ENCODE measurements around the gene KCTD10.
"Not testable (repeated sequence)": the region's sequence is repeated elsewhere in the genome, so short reads cannot be mapped to it uniquely, and the experiment has no call there.

The KCTD10 gene

DNA sequence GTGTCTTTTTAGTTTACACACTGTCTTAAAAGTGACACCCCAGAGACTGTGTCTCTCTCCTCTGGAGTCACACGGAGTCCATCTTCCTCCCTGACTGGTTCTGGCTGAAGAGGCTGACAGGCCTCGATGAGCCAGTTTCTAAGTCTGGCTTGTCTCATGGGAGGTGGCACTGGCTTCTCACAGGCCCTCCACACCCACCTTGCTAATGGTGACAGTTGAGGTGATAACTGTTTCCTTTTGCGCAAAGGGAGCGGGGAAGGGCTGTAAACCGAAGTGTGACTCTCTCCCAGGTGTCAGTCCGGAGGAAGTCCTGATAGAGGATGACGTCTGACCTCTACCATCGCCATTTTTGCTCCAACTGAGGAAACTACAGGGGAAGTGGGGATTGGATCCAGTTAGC lies 30.2 kb downstream of the KCTD10 start:
- no peak for DNase-seq

GRCh38 chr12:109445191-109445609 lies 31.9 kb downstream of the KCTD10 start:
- no peak for DNase-seq

- DNase-seq: no peak
Observed at GRCh38 chr12:109444259-109444658, 32.8 kb downstream of the KCTD10 start.

GRCh38 chr12:109443794-109444193 lies 33.3 kb downstream of the KCTD10 start:
- no peak for DNase-seq

DNA sequence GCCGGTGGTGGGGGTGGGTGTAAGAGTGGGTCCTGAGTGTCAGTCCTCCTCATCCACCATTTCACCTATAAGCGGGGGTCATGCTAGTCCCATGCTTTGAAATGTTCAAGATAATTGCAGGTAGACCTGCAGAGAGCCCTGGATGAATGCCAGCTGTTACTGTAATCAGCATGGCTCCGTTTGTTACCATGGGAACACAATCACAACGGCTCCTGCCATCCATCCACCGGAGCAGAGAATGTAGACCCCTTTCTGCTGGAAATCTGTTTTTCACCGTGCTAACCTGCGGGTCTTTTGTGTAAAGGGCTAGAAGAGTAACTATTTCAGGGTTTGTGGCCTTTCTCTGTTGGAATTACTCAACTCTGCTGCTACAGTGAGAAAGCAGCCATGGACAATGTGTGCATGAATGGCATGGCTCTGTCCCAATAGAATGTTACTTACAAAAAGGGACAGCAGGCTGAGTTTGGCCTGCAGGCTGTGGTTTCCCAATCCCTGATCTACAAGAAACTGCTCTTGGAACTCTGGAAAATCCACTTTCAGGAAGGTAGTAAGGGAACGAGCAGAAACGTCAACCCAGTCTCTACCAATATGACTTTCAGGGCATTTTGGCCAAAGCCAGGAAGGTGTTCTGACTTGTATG lies 36.1 kb downstream of the KCTD10 start:
- DNase-seq: no peak

DNA sequence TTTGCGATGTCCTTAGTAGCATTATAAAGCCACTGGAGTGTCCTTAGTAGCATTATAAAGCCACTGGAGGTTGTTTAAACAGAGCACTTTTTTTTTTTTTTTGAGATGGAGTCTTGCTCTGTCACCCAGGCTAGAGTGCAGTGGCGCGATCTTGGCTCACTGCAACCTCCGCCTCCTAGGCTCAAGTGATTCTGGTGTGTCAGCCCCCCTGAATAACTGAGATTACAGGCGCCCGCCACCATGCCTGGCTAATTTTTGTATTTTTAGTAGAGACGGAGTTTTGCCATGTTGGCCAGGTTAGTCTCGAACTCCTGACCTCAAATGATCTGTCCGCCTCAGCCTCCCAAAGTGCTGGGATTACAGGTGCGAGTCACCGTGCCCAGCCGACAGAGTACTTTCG lies 37.1 kb downstream of the KCTD10 start:
- DNase-seq: not testable (repeated sequence)

GRCh38 chr12:109439181-109439580 lies 37.9 kb downstream of the KCTD10 start:
- no peak for DNase-seq

GRCh38 chr12:109436188-109436560 lies 40.9 kb downstream of the KCTD10 start:
- DNase-seq: no peak

DNA sequence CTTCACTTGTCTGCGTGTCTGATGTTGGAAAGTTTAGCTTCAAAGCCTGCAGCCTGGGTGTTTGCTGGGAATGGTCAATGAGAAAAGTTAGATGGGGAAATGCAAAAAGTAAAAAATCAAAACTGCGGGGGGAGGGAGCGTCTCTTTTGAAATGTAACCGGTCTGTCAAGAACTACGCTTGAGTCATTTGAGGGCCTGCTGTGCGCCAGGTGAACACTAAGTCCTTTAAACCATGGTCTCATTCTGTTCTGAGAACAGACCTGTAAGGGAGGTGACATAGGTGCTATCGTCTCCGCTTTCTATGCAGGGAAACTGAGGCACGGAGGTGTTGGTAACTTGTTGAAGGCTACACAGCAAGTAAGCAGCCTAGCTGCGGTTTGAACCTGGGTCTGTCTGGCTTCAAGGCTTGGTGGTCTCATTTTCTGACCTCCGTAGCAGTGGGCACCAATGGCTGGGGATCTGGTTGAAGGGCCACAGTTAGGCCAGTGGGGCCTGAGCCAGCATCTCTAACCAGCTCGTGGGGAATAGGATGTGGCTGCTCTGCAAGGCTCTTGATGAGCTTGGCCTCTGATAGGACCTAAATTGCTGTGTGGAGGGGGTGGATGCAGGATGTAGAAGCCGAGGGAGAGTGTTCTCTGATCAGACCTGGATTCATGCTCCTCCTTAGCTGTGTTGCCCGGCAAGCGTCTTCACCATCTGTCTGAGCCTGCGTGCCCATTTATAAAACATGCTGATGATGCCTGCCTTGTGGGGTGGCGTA lies 41.5 kb downstream of the KCTD10 start:
- no peak for DNase-seq

GRCh38 chr12:109434582-109434981 lies 42.5 kb downstream of the KCTD10 start:
- DNase-seq: no peak

DNA sequence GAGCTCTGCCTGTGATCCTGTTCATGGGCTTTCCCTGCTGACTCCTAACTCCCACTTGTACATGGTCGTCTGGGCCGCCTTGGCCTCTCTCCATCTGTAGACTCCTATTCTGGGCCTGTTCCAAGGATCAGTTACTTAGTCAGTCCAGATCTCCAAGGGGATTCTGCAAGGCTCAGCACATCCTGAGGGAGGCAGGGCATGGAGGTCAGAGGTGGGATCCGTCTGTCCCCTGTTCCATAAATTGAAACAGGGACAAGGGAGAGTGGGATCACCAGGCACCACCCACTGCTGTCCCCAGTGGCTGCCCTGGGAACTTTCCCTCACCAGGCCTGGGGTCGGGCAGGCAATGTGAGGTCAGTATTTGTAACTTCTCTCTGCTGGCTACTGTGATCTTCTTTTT lies 43.5 kb downstream of the KCTD10 start:
- no peak for DNase-seq

DNA sequence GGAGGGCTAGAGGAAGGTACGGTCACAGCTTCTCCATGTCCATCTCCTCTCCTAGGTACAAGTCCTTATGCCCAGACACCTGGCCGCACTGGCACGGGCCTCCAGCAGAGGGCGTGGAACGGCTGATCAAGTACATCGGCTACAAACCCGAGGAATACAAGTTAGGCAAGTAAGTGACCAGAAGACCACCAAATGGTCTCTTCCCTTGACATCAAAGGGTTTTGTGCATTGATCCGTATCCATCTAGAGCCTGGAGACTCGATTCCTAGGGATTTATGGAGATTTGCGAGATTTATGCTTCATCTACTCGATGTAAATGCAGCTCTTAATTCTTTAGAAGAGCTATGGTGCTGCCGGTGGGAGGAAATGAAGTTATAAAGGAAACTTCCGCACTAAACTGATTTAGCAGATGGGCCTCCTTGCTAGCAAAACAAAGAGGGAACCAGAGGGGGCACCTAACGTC lies 44.2 kb downstream of the KCTD10 start:
- DNase-seq: peak in 1 of 2 donors; percentile 46

- DNase-seq: no peak
Observed at GRCh38 chr12:109432431-109432830, 44.7 kb downstream of the KCTD10 start.

DNA sequence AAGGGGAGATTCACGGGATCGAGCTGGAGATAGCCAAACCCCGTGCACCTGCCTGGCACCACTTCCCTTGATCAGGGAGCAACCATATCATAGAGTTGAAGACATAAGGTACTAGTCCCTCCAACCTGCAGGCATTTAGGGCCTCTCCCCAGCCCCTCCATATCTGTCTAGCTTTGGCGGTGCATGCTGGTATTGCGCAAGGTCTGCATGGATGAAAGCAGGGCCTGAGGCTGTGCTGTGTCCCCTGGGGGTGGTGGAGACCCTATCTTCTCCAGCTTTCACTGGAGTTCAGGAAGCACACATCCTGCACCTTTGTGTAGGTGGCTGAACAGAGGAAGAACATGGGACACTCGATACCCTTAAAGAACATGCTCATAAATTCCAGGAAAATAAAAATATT lies 46.9 kb downstream of the KCTD10 start:
- DNase-seq: no peak

GRCh38 chr12:109428804-109429203 lies 48.3 kb downstream of the KCTD10 start:
- DNase-seq: not testable (repeated sequence)

GRCh38 chr12:109428037-109428629 lies 49.0 kb downstream of the KCTD10 start:
- DNase-seq: peak; percentile 66 to 67

- DNase-seq: no peak
Observed at GRCh38 chr12:109423392-109423791, 53.7 kb downstream of the KCTD10 start.

- no peak for DNase-seq
Observed at GRCh38 chr12:109422251-109422650, 54.8 kb downstream of the KCTD10 start.

DNA sequence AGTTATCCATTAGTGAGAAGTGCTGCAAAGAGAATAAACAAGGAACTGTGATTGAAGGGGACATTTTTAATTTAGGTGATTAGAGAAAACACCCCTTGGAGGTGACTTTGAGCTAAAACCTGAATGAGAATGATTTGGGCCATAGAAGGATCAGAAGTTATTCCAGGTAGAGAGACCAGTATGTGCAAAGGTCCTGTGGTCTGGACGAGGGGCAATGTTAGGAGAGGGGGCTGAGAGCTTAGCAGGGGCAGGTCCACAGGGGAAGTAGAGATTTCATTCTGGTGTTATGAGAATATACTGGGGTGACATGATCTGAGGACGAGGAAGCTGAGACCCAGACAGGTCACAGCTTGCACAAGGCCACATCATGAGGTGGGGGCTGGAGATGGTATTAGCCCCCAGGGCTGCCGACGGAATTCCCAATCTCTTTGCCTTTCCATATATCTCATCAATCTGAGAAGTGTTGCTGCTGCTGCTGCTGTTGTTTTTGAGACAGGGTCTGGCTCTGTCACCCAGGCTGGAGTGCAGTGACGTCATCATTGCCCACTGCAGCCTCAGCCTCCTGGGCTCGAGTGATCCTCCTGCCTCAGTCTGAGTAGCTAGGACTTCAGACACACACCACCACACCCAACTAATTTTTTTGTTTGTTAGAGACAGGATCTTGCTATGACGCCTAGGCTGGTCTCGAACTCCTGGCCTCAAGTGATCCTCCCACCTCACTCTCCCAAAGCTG lies 55.6 kb downstream of the KCTD10 start:
- DNase-seq: no peak

DNA sequence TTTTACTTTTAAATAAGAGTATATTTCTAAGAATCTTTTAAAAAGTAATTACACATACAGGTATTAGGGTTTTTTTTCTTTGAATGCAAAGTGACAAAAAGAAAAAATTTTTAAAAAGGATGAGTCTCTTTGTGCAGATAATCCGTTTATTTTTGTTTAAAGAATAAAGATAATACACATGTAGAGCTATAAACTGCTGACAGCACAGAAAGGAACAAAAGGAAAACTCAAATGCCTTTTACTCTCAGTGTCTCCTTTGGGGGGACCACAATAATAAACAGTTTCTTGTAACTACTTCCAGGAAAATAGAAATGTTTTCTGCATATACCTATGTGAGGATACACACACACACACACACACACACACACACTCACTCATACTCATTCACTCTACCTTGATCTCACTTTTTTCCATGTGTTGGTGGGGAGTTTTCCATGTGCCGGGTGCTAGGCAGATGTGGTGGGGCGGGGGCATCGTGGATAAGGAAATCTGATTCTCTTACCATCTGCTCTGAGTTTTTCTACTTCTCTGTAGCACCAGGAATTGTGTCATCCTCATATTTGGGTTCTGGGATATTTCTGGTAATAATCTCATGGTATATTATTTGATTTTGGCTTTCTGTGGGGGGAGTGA lies 58.1 kb downstream of the KCTD10 start:
- no peak for DNase-seq

DNA sequence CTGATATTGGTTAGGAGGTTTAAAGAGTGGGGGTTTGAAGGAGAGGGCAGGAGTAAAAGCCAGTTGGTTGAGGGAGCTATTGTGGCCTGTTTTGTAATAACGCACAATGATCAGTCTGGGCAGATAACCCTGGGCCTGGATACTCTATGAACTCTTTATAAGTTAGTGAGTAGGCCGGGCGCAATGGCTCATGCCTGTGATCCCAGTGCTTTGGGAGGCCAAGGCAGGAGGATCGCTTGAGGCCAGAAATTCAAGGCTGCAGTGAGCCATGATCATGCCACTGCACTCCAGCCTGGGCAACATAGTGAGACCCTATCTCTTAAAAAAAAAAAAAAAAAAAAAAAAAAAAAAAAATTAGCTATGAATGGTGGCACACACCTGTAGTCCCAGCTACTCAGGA lies 71.0 kb downstream of the KCTD10 start:
- not testable (repeated sequence) for DNase-seq

- not testable (repeated sequence) for DNase-seq
Observed at GRCh38 chr12:109404841-109405240, 72.3 kb downstream of the KCTD10 start.

All from hippocampal formation (tissue), 2 donors.